GM21723 (cell line): Measurements from ENCODE around the gene VSTM4.

Source experiments
- ATAC-seq: cut with Tn5 transposase; IDR thresholded peaks from one replicate; pipeline ENCODE4 v1.9.1; 2021; ENCODE audit warnings: mild to moderate bottlenecking, moderate library complexity; ENCODE audit not compliant: unreplicated experiment

VSTM4 gene

DNA sequence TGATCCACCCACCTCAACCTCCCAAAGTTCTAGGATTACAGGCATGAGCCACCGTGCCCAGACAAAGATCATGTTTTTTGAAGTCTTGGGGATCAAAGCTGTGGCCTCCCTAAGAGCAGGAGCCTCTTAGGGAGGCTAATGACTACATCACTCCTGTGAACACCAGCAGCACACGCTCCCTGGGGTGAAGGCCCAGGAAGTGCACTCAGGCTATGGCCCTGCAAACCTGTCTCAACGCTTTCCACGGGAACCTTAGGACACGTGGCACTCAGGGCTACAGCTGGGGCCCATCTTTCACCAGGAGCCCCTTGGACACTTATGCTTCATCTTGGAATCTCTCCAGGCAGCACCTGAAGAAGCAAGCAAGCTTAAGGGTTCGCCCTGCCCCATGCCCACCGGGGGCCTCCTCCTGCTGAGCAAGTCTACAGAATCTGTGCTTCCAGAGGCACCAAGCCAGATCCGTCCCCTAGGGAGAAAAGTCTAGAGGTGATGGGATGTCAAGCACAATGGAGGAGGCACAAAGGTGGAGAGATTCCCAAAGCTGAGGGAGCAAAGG, 18.4 kb downstream of the VSTM4 start:
- no peak for ATAC-seq

DNA sequence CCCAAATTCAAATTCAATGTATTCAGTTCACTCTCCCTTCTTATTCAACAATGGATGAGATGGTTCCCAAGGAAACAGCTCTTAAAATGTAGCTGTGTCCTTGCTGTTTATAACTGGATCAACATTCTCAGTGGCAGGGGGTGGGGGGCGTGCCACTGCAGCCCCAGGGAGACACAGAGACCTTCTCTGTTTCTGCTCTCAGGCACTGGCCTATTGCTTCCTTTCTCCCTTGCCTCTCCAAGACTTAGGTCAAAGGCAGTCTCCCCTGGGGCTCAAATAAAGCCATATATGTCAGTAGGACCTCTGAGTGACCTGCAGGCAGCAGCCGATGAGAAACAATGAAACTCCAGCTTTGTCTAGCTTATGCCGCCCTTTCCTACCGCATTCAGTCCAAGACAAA, 20.7 kb downstream of the VSTM4 start:
- ATAC-seq: no peak

DNA sequence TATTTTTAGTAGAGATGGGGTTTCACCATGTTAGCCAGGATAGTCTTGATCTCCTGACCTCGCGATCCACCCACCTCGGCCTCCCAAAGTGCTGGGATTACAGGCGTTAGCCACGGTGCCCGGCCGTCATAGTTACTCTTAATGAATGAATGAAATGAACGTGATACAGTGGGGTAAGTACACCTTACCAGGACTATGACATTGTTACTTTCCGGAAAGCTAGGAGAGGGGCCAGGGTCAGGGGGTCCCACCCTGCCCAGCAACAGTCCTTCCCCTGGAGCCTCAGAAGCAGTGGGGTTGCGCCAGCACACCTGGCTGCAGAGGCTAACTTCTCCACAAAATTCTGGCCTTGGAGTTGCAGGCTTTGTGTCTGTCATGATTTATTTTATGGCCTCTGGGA, 21.4 kb downstream of the VSTM4 start:
- no peak for ATAC-seq

DNA sequence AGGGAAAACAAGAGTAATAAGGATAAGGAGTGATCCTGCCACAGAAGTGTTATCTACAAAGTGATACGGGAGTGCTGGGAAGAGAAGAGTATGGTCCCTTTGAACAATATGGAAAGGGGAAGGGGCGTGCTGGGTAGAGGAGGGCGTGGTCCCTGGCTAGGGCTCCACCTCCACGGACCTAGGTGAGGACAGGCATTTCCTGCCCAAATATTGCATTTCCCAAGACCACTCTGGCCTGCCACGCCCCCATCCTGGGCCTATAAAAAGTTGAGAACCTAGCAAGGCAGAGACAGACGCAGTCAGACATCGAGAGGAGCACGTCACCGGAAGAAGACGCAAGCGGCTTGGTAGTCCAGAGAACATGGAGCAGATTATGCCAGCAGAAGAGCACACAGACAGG, 22.8 kb downstream of the VSTM4 start:
- no peak for ATAC-seq

DNA sequence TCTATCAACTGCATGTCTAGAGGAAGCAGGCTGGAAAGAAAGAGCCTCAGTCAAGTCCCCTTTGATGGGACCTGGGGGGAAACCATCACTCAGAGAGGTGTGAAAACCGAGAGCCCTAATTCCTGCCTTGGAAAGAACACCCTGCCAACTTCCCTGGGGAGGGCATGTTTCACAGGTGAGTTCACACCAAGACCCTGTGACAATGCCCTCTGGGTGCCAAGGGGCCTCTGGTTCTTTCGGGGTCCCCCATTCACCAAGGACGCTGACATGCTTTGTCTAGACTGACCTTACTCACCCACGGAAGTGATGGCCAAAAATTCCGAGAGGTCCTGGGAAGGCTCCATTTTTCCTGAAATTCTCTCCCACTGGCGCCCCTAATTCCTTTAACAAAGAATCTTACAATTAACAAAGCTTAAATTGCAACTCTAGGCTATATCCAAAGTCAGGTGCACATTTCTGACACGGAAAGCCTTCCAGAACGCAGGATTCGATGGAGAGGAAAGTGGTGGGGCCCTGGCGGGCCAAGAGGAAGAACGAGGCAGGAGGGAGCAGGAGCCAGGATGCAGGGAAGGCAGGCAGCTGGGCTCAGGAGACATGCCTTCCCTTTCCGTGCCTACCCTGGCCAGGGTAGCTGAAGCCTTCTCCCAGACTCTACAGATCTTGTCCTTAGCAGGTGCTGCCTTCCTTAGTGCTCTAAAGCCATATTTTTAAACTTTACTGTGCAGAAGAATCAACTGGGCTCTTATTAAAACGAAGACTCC, 23.7 kb downstream of the VSTM4 start:
- no peak for ATAC-seq

DNA sequence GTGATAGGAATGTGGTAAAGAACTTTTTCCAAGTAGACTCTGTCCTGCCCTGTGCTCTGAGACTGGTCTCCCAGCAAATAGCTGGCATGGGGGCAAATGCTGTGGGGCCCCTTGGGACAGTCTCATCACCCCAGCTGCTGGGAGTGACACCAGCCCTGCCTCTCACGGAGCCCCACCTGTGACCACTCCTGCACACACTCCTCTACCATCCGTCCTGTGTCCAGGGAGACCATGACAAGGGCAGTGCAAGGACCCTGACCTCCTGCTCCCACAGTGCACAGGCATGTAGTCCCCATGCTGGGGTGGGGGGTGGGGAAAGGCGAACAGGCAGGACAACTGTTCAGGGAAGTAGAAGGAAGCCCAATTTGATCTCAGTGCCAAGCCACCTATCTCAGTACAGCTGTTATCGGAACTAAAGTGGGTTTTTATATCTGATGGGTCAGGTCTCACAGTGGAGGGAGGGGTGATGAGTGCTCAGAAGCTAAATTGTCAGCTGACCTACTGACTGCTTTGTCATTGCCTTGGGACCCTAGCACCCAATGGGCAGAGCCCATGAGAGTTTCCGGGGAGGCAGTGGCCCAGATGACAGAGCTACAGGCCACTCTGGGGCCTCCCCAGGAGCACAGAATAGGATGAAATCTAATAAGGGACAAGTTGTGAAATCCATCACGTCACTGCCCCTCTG, 24.5 kb downstream of the VSTM4 start:
- ATAC-seq: no peak

DNA sequence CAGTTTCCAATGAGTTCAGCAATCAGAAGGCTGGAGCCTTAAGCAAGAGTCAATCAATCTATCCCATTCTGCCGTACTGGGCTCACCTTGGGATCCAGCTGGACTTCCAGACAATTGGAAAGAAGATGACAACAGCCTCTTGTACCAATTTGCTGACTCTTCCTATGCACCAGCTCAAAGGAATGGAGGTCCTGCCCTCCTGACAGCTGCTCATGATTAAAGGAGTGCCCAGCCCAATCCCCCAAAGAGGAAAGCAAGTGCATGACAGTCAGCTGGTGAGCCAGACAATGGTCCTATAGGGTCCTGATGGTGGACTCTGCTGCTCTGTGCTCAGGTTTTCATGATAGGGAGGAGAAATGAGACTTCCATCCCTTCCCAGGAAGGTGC, 25.1 kb downstream of the VSTM4 start:
- ATAC-seq: no peak

DNA sequence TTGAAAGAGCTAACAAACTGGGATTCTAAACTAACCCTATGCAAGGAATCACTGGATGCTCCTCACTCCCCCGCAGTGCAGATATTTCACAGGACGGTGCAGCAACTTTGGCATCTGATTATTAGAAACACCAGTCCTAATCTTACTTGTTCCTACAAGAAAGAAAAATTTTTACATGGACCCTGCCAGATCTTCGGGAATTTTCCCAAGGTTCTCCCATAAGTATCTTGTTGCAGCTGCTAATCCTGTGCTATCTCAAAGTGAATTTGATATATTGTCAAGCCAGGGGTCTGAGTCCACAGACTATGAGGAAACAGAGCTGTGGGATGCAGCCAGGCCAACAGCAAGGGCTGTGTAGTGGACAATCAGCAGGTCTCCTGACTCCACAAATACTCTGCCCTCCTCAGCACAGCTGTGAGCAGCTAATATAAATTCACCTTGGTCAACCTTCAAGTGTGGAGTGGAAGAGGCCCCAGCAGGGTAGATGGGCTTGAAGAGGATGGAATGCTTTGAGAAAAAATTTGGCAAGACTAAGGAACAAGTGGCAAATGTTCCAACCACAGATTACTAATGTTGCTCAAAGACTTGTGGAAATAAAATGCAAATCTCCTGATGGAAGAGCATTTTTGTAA, 25.6 kb downstream of the VSTM4 start:
- ATAC-seq: no peak

DNA sequence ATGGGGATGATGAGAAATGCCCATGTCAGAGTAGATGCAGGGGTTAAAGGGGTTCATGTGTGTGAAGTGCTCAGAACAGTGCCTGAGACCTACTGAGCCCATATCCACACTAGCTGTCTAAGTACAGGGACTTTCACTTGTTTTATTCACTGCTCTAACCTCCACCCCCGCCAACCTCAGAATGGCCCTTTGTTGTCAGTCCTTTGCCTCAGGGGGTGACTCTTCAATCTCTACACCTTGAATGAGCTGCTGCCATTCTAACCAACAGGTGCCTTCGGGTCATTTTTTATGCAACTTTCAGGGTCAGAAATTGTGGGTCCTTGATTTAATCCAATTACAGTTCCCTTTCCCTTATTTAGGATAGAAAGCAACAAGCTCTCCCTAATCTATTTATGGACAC, 26.2 kb downstream of the VSTM4 start:
- ATAC-seq: no peak

DNA sequence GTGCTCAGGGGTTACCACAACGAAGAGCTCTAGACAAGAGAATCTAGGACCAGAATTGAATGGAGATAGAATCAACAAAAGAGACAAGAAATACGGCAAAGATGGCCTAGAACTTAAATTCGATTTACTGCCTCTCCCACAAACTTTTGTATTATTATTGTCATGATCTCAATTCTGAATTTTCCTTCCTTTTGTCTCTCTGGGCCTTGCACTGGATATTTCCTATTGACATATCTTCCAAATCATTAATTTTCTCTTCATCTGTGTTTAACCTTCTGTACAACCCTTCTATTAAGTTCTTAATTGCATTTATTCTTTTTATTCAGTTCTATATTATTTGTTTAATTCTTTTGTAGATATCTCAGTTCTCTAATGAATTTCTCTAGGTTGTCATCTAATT, 28.4 kb downstream of the VSTM4 start:
- no peak for ATAC-seq

DNA sequence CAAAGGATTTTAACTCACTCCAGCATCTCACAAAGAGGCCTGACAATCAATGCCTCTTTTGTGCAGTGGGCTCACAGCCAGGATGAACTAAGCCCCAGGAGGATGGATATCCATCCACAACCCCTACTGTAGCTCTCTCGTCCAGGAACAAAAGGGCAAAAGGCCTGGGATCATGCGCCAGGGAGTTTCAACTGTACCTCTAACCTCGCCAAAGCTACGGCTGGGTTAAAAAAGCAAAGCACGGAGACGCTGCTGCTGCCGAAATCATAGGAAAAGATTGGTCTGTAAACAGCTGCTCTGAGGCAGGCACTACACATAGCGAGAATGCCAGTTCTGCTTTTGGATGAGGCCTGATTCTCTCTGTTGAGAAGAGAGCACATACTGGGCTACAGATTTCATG, 32.1 kb downstream of the VSTM4 start:
- ATAC-seq: no peak

DNA sequence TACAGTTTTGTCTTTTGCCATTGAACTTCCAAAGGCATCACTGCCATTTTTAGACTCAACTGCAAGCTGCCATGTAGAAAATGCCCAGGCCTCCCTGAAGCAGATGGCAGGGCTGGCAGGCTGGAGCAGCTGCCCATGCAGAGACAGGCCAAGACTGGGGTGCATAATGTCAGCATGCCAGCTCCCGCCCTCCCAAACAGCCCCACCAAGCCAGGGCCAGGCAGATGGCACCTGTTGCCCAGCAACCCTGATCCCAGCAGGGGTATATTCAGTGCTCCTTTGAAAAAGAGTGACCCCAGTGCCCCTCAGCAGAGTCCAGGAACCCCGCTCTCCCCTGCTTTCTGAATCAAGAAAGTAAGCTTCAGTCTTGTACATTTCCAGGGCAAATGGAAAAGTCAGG, 32.6 kb downstream of the VSTM4 start:
- no peak for ATAC-seq

DNA sequence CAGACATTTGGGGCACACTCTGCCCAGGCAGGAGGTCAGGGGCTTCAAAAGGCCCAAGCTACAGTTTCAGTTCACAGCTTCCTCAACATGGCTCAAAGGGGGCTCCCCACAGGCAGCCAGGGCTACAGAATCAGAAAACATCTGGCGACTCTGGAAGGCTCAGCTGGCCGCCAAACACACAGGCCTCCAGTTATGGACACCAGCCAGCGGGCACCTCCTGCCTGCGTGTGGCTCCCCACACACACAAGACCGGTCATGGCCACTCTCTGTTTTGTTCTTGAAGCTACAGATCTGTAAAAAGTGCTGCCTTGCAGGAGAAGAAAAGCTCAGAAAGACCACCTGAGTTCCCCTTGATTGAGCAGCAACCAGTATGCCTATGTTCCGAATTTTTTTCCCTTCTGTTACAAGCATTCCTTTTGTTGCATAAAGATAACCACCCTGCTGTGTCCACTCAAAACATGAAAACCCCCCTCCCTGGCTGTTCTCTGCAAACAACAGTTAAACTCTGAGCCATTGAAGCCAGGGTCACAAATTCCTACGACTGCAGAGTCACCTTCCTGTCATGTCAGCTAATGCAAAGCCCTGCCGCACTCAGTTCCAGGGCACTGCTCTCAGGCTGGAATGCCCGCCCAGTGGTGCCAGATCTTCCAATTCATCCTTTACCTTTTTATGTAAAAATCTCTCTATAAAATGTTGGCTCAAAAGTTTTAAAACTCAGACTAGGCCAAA, 33.6 kb downstream of the VSTM4 start:
- ATAC-seq: no peak

DNA sequence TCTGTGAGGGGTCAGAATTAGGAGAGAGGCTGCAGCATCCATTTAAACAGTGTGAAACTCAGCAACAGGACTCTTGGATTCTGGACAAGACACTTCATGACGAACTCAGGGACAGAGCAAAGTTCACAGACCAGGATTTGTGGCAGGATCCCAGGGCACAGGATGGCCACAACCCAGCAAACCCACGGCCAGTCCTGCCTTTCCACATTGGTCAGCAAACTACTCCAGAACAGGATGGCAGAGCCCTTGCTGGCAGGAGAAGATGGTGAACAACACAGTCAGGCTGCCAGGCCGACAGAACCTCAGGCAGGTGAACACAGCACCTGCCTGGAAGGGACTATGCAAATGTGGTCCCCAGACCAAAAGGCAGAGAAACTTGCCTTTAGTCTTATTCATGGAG, 34.4 kb downstream of the VSTM4 start:
- no peak for ATAC-seq

DNA sequence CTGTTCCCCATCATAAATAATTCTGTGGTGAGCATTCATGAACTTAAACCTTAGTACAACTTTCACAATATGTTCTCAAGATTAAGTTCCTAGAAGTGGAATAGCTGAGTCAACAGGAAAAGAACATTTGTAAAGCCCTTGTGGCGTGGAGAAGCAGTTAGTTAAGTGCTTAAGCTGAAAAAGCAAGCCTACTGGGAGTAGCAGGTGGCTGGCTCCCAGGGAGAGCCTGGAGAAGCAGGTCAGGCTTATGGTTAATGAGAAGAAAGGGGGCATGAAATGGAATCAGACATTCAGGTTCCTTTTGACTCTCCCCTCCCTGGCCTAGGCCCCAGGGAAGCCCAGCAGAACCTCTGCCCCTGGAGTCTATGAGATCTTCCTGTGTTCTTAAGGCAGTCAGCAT, 35.3 kb downstream of the VSTM4 start:
- no peak for ATAC-seq

DNA sequence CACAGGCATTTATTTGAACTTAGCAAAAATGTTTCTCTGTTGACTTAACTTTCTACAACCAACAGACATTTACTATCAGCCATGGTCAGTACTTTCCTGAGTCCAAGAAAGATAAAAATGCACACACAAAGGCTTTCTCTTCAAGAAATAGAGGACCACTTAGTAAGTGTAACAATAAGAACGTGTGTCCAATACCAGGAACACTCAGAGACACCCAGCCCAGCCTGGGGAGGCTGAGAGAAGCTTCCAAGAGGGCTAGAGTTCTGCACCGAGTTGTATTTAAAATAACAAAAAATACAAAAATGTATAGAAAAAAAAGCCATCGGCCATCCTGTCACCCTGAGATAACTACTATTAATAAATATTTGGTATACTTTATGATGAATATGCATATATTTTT, 35.8 kb downstream of the VSTM4 start:
- ATAC-seq: no peak

DNA sequence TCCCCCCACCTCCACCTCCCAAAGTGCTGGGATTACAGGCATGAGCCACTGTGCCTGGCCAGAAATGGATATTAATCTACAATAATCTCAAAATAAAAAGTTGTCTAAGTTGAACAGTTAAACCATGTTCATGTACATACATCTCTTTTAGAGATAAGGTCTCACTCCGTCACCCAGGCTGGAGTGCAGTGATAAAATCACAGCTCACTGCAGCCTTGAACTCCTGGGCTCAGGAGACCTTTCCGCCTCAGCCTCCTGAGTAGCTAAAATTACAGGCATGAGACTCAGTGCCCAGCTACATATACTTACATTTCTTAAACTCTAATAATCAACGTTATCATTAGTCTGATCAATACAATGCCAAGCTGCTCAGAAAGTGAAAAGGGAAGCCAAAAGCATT, 36.2 kb downstream of the VSTM4 start:
- no peak for ATAC-seq

DNA sequence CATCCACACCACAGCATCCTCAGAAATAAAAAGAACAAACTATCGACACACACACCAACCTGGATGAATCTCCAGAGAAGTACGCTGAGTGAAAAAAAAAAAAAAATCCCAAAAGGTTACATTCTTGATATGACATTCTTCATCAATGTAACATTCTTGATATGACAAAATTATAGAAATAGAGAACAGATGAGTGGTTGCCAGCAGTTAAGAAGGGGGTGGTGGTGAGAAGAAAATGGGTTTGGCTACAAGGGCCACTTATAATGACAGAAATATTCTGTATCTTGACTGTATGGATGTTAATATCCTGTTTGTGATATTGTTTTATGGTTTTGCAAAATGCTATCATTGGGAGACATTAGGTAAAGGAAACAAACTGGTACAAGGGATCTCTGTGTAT, 36.9 kb downstream of the VSTM4 start:
- no peak for ATAC-seq

DNA sequence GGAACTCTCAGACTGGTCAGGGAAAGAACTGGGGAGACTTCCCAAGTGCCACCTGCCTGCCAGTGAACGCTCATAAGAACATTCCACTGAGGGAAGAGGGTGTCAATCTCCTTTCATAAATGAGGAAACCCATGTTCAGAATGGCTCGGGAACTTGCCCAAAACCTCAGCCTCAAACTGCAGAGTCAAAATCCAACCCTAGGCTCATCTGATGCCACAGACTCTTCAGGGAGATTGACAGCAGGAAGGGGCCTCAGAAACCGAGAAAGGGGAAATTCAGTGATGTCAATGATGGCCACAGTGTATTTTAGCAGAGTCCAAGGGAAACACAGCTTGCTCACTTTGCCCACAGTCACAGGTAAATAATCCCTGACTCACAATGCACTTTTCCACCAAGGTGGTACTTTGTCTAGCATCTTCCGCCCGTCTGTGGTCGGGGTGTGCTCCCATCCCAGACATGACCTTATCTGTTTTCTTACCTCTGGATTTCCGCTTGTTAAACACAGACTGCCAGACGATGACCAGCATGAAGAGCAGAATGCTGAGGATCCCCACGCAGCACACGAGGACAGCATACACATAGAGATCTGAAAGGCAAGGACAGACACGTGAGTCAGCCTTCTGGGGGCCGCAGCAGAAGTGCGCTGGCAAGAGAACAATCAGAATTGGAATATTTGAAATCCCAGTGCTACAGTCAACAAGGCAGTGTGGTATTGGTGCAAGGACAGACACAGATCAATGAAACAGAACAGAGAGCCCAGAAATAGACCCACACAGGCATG, 38.4 kb downstream of the VSTM4 start:
- no peak for ATAC-seq

DNA sequence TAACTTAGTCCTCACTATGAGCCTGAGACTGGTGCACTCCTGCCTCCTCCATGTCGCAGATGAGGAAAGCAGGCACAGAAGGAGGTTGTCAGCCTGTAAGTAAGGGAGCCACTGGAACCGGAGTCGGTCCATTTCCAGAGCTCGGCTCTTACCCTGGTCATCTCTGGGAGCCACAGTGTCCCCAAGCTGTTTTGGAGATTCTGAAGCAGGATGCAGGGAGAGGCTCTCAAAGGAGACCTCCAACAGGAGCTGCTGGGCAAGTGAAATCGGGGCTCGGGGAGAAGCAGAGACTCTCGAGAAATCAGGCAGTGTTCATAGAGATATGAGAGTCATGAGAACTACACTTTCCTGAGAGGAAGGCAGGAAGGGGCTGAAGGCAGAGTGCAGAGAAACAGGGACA, 39.0 kb downstream of the VSTM4 start:
- ATAC-seq: no peak

DNA sequence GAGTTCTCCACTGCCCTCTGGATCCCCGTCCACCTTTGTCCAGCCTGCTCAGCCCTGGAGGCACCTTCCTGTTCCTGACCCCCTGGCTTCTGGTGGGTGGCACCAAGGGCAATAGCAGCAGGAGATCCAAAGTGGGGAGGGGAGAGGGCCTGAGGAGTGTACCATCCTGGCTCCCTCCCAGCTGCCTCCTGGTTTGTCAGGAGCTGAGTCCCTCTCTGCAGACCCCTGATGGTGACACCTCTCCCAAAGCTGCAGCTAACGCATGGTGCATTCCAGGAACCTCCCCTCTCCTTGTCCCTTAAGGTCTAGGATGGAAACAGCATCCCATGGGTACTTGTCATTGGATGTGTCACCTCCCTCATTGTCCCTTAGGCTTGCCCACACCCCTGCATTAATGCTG, 39.6 kb downstream of the VSTM4 start:
- ATAC-seq: no peak
